ENCODE measurements around the gene NAA10.

The NAA10 gene

GRCh38 chrX:153966283-153966688, 31.4 kb upstream of the NAA10 start:
- no peaks in the 10 kb centered on the region for H3K27me3 ChIP-seq (ENCODE audit: control insufficient read depth, insufficient read depth, low read length)
- H3K36me3 ChIP-seq (ENCODE audit: control insufficient read depth, insufficient read depth, low read length): peaks cover 38% of the 10 kb centered on the region
- no peak overlapping the region for H3K9ac ChIP-seq (ENCODE audit: low read depth, low read length)
- no peak overlapping the region for H3K27ac ChIP-seq (ENCODE audit: low read depth, low read length)
- H3K4me3 ChIP-seq (ENCODE audit: low read depth, low read length): no peak overlapping the region
- peaks cover 27% of the 10 kb centered on the region for H3K4me1 ChIP-seq (ENCODE audit: control insufficient read depth, insufficient read depth, low read length)
- no peaks in the 10 kb centered on the region for H3K9me3 ChIP-seq (ENCODE audit: control insufficient read depth, insufficient read depth, low read length)

- no peaks in the 10 kb centered on the region for H3K27me3 ChIP-seq (ENCODE audit: control insufficient read depth, insufficient read depth, low read length)
- H3K4me1 ChIP-seq (ENCODE audit: control insufficient read depth, insufficient read depth, low read length): peaks cover 27% of the 10 kb centered on the region
- no peaks in the 10 kb centered on the region for H3K9me3 ChIP-seq (ENCODE audit: control insufficient read depth, insufficient read depth, low read length)
- peaks cover 47% of the 10 kb centered on the region for H3K36me3 ChIP-seq (ENCODE audit: control insufficient read depth, insufficient read depth, low read length)
- H3K4me3 ChIP-seq (ENCODE audit: low read depth, low read length): no peak overlapping the region
- H3K9ac ChIP-seq (ENCODE audit: low read depth, low read length): no peak overlapping the region
- H3K27ac ChIP-seq (ENCODE audit: low read depth, low read length): no peak overlapping the region
Measured at GRCh38 chrX:153965406-153965805, 30.6 kb upstream of the NAA10 start.

DNA sequence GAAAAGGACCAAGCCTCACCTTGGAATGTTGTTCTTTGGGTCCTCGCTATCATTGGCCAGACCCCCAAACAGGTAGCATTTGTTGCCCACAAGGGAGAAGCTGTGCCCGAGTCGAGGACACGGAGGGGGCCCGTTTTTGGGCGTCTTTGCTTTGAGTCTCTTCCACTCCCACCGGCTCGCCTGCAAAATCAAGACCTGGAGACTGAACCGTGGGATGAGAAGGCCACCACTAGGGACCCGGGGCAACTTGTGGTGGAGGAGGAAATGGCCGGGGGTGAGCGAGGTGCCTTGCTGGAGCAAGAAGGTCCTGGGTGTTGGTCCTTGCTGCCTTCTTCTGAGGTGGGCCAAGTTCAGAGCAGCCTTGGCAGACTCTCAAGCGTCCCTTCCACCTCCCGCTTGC, 29.3 kb upstream of the NAA10 start:
- no peaks in the 10 kb centered on the region for H3K27me3 ChIP-seq (ENCODE audit: control insufficient read depth, insufficient read depth, low read length)
- no peak overlapping the region for H3K27ac ChIP-seq (ENCODE audit: low read depth, low read length)
- no peak overlapping the region for H3K9ac ChIP-seq (ENCODE audit: low read depth, low read length)
- H3K4me3 ChIP-seq (ENCODE audit: low read depth, low read length): no peak overlapping the region
- no peaks in the 10 kb centered on the region for H3K9me3 ChIP-seq (ENCODE audit: control insufficient read depth, insufficient read depth, low read length)
- H3K4me1 ChIP-seq (ENCODE audit: control insufficient read depth, insufficient read depth, low read length): peaks cover 27% of the 10 kb centered on the region
- peaks cover 60% of the 10 kb centered on the region for H3K36me3 ChIP-seq (ENCODE audit: control insufficient read depth, insufficient read depth, low read length)

DNA sequence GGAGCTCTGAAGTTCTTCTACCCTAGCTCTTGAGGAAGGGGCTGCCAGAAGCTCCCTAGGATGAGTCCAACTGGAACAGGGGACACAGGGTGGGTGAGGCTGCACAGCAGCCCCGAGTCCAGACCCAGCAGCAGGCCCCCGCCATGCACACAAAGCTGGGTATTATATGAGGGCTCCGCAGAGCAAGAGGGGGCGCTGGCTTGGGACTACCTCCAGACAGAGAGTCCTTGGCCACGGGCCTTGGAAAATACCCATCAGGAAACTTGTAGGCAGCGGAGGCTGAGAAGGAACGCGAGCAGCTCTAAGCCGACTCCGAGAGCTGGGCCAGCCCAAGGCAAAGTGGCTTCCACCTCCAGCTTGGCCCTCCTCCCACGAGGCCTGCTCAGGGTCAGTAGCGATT, 28.7 kb upstream of the NAA10 start:
- no peaks in the 10 kb centered on the region for H3K27me3 ChIP-seq (ENCODE audit: control insufficient read depth, insufficient read depth, low read length)
- peaks cover 21% of the 10 kb centered on the region for H3K4me1 ChIP-seq (ENCODE audit: control insufficient read depth, insufficient read depth, low read length)
- no peaks in the 10 kb centered on the region for H3K9me3 ChIP-seq (ENCODE audit: control insufficient read depth, insufficient read depth, low read length)
- no peak overlapping the region for H3K27ac ChIP-seq (ENCODE audit: low read depth, low read length)
- H3K4me3 ChIP-seq (ENCODE audit: low read depth, low read length): no peak overlapping the region
- peaks cover 66% of the 10 kb centered on the region for H3K36me3 ChIP-seq (ENCODE audit: control insufficient read depth, insufficient read depth, low read length)
- H3K9ac ChIP-seq (ENCODE audit: low read depth, low read length): no peak overlapping the region

- H3K4me3 ChIP-seq (ENCODE audit: low read depth, low read length): no peak overlapping the region
- no peaks in the 10 kb centered on the region for H3K27me3 ChIP-seq (ENCODE audit: control insufficient read depth, insufficient read depth, low read length)
- H3K36me3 ChIP-seq (ENCODE audit: control insufficient read depth, insufficient read depth, low read length): peaks cover 88% of the 10 kb centered on the region
- no peak overlapping the region for H3K27ac ChIP-seq (ENCODE audit: low read depth, low read length)
- H3K9me3 ChIP-seq (ENCODE audit: control insufficient read depth, insufficient read depth, low read length): no peaks in the 10 kb centered on the region
- H3K9ac ChIP-seq (ENCODE audit: low read depth, low read length): no peak overlapping the region
- H3K4me1 ChIP-seq (ENCODE audit: control insufficient read depth, insufficient read depth, low read length): no peaks in the 10 kb centered on the region
Measured at GRCh38 chrX:153961292-153961691, 26.5 kb upstream of the NAA10 start.

- Histone ChIP-seq H3K36me3 (ENCODE audit: control insufficient read depth, insufficient read depth, low read length) (peaks cover 93% of the 10 kb centered on the region), H3K9ac (ENCODE audit: low read depth, low read length) (no peak overlapping the region), H3K27ac (ENCODE audit: low read depth, low read length) (no peak overlapping the region), H3K4me3 (ENCODE audit: low read depth, low read length) (no peak overlapping the region), H3K9me3 (ENCODE audit: control insufficient read depth, insufficient read depth, low read length) (no peaks in the 10 kb centered on the region), H3K4me1 (ENCODE audit: control insufficient read depth, insufficient read depth, low read length) (no peaks in the 10 kb centered on the region), H3K27me3 (ENCODE audit: control insufficient read depth, insufficient read depth, low read length) (no peaks in the 10 kb centered on the region)
Measured at GRCh38 chrX:153960786-153961185, 25.9 kb upstream of the NAA10 start.

- peaks cover 100% of the 10 kb centered on the region for H3K36me3 ChIP-seq (ENCODE audit: control insufficient read depth, insufficient read depth, low read length)
Measured at GRCh38 chrX:153960077-153960476, 25.2 kb upstream of the NAA10 start.

GRCh38 chrX:153959649-153960048, 24.8 kb upstream of the NAA10 start:
- Histone ChIP-seq H3K9me3 (ENCODE audit: control insufficient read depth, insufficient read depth, low read length) (no peaks in the 10 kb centered on the region), H3K27me3 (ENCODE audit: control insufficient read depth, insufficient read depth, low read length) (no peaks in the 10 kb centered on the region), H3K36me3 (ENCODE audit: control insufficient read depth, insufficient read depth, low read length) (peaks cover 100% of the 10 kb centered on the region), H3K9ac (ENCODE audit: low read depth, low read length) (no peak overlapping the region), H3K27ac (ENCODE audit: low read depth, low read length) (no peak overlapping the region), H3K4me3 (ENCODE audit: low read depth, low read length) (no peak overlapping the region), H3K4me1 (ENCODE audit: control insufficient read depth, insufficient read depth, low read length) (no peaks in the 10 kb centered on the region)

More at GRCh38 chrX:153960077-153960476, 25.2 kb upstream of the NAA10 start:
- H3K9ac ChIP-seq (ENCODE audit: low read depth, low read length): no peak overlapping the region
- H3K4me1 ChIP-seq (ENCODE audit: control insufficient read depth, insufficient read depth, low read length): no peaks in the 10 kb centered on the region
- no peak overlapping the region for H3K4me3 ChIP-seq (ENCODE audit: low read depth, low read length)
- no peaks in the 10 kb centered on the region for H3K9me3 ChIP-seq (ENCODE audit: control insufficient read depth, insufficient read depth, low read length)
- no peaks in the 10 kb centered on the region for H3K27me3 ChIP-seq (ENCODE audit: control insufficient read depth, insufficient read depth, low read length)
- no peak overlapping the region for H3K27ac ChIP-seq (ENCODE audit: low read depth, low read length)

DNA sequence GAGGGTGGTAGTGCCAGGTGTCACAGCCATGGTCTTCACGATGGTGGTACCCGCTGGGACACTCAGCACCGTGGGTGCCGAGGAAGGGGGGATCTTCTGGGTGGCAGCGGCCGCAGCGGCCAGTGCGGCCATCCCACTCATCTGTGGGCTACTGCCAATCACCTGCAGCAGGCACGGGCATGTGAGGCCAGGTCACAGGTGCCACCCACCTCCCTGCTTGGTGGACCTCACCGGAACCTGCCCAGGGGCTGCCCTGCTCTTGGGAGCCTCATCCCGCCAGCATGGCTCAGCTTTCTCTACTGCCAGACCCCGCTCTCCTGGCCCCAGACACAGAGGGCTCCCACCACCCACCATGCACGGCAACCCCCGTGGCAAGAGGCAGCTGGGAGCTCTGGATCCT, 23.8 kb upstream of the NAA10 start:
- no peak overlapping the region for H3K9ac ChIP-seq (ENCODE audit: low read depth, low read length)
- peaks cover 100% of the 10 kb centered on the region for H3K36me3 ChIP-seq (ENCODE audit: control insufficient read depth, insufficient read depth, low read length)
- H3K9me3 ChIP-seq (ENCODE audit: control insufficient read depth, insufficient read depth, low read length): no peaks in the 10 kb centered on the region
- no peaks in the 10 kb centered on the region for H3K4me1 ChIP-seq (ENCODE audit: control insufficient read depth, insufficient read depth, low read length)
- no peak overlapping the region for H3K4me3 ChIP-seq (ENCODE audit: low read depth, low read length)
- no peak overlapping the region for H3K27ac ChIP-seq (ENCODE audit: low read depth, low read length)
- H3K27me3 ChIP-seq (ENCODE audit: control insufficient read depth, insufficient read depth, low read length): no peaks in the 10 kb centered on the region

DNA sequence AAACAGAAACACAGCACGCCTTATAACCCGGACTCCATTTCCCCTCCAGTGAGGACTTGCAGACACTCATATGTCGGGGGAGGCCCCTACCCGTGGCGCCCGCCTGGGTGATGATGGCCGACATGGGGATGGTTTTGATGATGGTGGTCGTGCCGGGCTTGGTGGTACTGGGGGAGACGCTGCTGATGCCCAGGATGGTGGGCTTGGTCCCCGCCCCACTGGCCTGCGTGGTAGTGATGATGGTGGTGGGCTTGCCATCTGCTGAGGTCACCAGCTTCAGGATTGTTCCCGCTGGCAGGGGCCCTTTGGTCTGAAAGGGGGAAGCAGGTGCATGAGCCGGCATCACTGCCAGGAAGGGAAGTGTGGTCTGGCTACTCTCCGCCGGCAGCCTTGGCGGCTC, 22.4 kb upstream of the NAA10 start:
- Histone ChIP-seq H3K27ac (ENCODE audit: low read depth, low read length) (no peak overlapping the region), H3K27me3 (ENCODE audit: control insufficient read depth, insufficient read depth, low read length) (no peaks in the 10 kb centered on the region), H3K36me3 (ENCODE audit: control insufficient read depth, insufficient read depth, low read length) (peaks cover 99% of the 10 kb centered on the region), H3K4me3 (ENCODE audit: low read depth, low read length) (no peak overlapping the region), H3K9ac (ENCODE audit: low read depth, low read length) (no peak overlapping the region), H3K9me3 (ENCODE audit: control insufficient read depth, insufficient read depth, low read length) (no peaks in the 10 kb centered on the region; the same call in 1 of the 2 replicates), H3K4me1 (ENCODE audit: control insufficient read depth, insufficient read depth, low read length) (no peaks in the 10 kb centered on the region)

DNA sequence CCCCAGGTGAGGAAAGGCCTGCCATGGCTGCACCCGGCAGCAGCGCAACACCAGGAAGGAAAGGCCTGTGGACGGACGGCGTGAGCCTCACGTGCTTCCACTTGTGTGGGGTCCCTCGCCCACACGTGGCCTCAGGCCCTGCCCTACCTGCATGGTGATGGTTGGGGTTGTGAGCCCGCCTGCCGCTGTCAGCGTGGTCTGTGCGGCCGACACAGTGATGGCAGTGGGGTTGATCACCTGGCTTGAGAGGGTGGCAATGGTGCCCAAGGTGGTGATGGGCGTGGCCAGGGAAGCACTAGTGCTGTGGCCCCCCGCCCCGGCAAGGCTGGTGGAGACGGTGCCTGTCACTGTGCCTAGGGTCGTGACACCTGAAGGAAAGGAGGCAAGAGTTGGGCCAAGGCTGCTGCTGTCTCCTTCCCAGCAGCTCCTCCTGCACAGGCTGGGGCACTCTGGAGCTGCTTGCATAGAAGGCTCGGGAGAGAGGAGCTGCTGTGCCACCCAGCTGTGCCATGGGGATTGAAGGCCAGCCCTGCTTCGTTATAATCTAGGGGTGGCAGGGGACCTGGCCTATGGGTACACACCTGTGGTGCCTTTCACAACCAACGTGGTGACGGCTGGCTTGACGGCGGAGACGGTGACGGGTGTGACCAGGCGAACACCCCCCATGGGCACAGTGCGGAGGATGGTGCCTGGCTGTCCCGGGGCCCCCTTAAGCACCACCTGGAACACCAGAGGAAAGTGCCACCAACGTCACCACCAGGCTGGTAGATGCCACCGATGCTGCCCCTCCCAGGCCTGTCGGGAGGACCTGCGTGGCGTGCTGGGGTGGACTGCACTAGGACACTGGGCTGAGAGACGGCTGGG, 21.4 kb upstream of the NAA10 start:
- Histone ChIP-seq H3K27me3 (ENCODE audit: control insufficient read depth, insufficient read depth, low read length) (no peaks in the 10 kb centered on the region), H3K9ac (ENCODE audit: low read depth, low read length) (no peak overlapping the region), H3K27ac (ENCODE audit: low read depth, low read length) (no peak overlapping the region), H3K36me3 (ENCODE audit: control insufficient read depth, insufficient read depth, low read length) (peaks cover 99% of the 10 kb centered on the region), H3K9me3 (ENCODE audit: control insufficient read depth, insufficient read depth, low read length) (no peaks in the 10 kb centered on the region; the same call in 1 of the 2 replicates), H3K4me1 (ENCODE audit: control insufficient read depth, insufficient read depth, low read length) (no peaks in the 10 kb centered on the region), H3K4me3 (ENCODE audit: low read depth, low read length) (no peak overlapping the region)

All from HUES48 (cell line).